Hepatocyte (in vitro differentiated cells): ENCODE measurements around the gene RUFY3. TPM values are rescaled to one million over a fixed set of nuclear protein-coding genes. Genes with fewer than 3 reads are reported as not detected.

Experiments used
- DNase-seq: peaks from one replicate; pipeline ENCODE4 v3.0.0-alpha.2; 2016; ENCODE audit warnings: low spot score
- H2AFZ ChIP-seq: fragments of 200-600 bp; sonication (generic); 2 replicates; pipeline ENCODE4 v1.6.0; 2016; ENCODE audit warnings: antibody characterized with exemption, mild to moderate bottlenecking
- H3K27ac ChIP-seq: fragments of 200-600 bp; sonication (generic); 2 replicates; pipeline ENCODE4 v1.5.1; 2016; ENCODE audit warnings: mild to moderate bottlenecking
- H3K27me3 ChIP-seq: fragments of 200-600 bp; sonication (generic); 2 replicates; pipeline ENCODE4 v1.6.1; 2016
- H3K36me3 ChIP-seq: fragments of 200-600 bp; sonication (generic); replicated peaks from 2 replicates; pipeline ENCODE4 v1.5.1; 2016; ENCODE audit warnings: low read depth; ENCODE audit not compliant: insufficient read depth
- H3K4me1 ChIP-seq: fragments of 200-600 bp; sonication (generic); 2 replicates; pipeline ENCODE4 v1.5.1; 2016; ENCODE audit warnings: mild to moderate bottlenecking, moderate library complexity; ENCODE audit not compliant: insufficient read depth
- H3K4me2 ChIP-seq: fragments of 200-600 bp; sonication (generic); 2 replicates; pipeline ENCODE4 v1.6.0; 2016
- H3K4me3 ChIP-seq: fragments of 200-600 bp; sonication (generic); 2 replicates; pipeline ENCODE4 v1.5.1; 2016; ENCODE audit warnings: mild to moderate bottlenecking
- H3K79me2 ChIP-seq: fragments of 200-600 bp; sonication (generic); 2 replicates; pipeline ENCODE4 v1.6.0; 2017; ENCODE audit warnings: mild to moderate bottlenecking
- H3K9me2 ChIP-seq: fragments of 200-600 bp; sonication (generic); replicated peaks from 2 replicates; pipeline ENCODE4 v1.6.0; 2017; ENCODE audit warnings: mild to moderate bottlenecking; ENCODE audit not compliant: insufficient read depth
- H3K9me3 ChIP-seq: fragments of 200-600 bp; sonication (generic); 2 replicates; pipeline ENCODE4 v1.5.1; 2016; ENCODE audit warnings: low read depth, mild to moderate bottlenecking
- H4K20me1 ChIP-seq: fragments of 200-600 bp; sonication (generic); 2 replicates; pipeline ENCODE4 v1.6.0; 2016; ENCODE audit warnings: mild to moderate bottlenecking; ENCODE audit not compliant: insufficient read depth, poor library complexity, severe bottlenecking
- EZH2 ChIP-seq: fragments of 200-600 bp; sonication (generic); IDR thresholded peaks from 2 replicates; pipeline ENCODE4 v1.6.1; 2016; ENCODE audit warnings: antibody characterized with exemption, mild to moderate bottlenecking, borderline replicate concordance
- EZH2phosphoT487 ChIP-seq: fragments of 200-600 bp; sonication (generic); IDR thresholded peaks from one replicate; pipeline ENCODE4 v1.6.1; 2018; ENCODE audit warnings: antibody characterized with exemption, mild to moderate bottlenecking, low read depth, moderate library complexity; ENCODE audit not compliant: unreplicated experiment, severe bottlenecking
- WGBS: methylation state at CpG from one replicate; pipeline ENCODE4 v1.1.6; 2016; ENCODE audit warnings: low lambda C conversion rate; ENCODE audit errors: missing lambda C conversion rate; 5-methylcytosine and 5-hydroxymethylcytosine counted together
- polyA plus RNA-seq: library from polyadenylated mRNA; unstranded; fragments of >200 nt; fragmentation: Nextera tagmentation; extraction: Ambion mirVana; gene quantifications from 2 replicates; pipeline ENCODE4 v1.2.1, GENCODE V29; 2016
- total RNA-seq: library from RNA; depleted of rRNA; stranded (reverse); fragments of >200 nt; gene quantifications from 2 replicates; pipeline ENCODE4 v1.2.3, GENCODE V29; 2014
- TF ChIP-seq, protein P1 (sequence below): fragments of 200-600 bp; sonication (generic); IDR thresholded peaks from 2 replicates; pipeline ENCODE4 v1.5.1; 2016; ENCODE audit warnings: antibody characterized with exemption, mild to moderate bottlenecking; ENCODE audit not compliant: poor library complexity

The RUFY3 gene
- total and polyA plus RNA-seq, 2 experiments from 2014 or later: 22.2 to 40.1 TPM

DNA sequence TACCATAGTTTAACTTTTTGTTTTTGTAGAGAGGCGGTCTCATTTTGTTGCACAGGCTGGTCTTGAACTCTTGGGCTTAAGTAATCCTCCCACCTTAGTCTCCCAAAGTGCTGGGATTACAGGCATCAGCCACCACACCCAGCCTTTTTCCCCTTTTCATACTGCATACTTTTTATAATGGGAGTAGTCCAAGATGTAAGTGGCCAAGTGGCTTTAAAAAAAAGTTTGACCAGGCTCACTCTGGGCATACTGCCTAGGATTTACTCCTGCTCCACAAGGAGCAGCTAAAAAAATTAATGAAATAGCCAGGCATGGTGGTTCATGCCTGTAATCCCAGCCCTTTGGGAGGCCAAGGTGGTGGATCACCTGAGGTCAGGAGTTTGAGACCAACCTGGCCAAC lies 111.9 kb downstream of the RUFY3 start:
- H4K20me1 ChIP-seq: peaks cover 56% of the 10 kb centered on the region
- peaks cover 7% of the 10 kb centered on the region for H3K4me1 ChIP-seq
- no peaks in the 10 kb centered on the region for H3K9me2 ChIP-seq
- no peaks in the 10 kb centered on the region for H3K27me3 ChIP-seq
- no peak for DNase-seq
- no peak overlapping the region for H3K4me3 ChIP-seq
- H3K36me3 ChIP-seq: peaks cover 4% of the 10 kb centered on the region
- WGBS: 100% methylated on average over 1 of the region's 1 CpG
- peaks cover 79% of the 10 kb centered on the region for H3K79me2 ChIP-seq
- H2AFZ ChIP-seq: no peak overlapping the region
- no peak for TF ChIP-seq EZH2
- TF ChIP-seq EZH2phosphoT487: no peak
- TF ChIP-seq, protein P1, sequence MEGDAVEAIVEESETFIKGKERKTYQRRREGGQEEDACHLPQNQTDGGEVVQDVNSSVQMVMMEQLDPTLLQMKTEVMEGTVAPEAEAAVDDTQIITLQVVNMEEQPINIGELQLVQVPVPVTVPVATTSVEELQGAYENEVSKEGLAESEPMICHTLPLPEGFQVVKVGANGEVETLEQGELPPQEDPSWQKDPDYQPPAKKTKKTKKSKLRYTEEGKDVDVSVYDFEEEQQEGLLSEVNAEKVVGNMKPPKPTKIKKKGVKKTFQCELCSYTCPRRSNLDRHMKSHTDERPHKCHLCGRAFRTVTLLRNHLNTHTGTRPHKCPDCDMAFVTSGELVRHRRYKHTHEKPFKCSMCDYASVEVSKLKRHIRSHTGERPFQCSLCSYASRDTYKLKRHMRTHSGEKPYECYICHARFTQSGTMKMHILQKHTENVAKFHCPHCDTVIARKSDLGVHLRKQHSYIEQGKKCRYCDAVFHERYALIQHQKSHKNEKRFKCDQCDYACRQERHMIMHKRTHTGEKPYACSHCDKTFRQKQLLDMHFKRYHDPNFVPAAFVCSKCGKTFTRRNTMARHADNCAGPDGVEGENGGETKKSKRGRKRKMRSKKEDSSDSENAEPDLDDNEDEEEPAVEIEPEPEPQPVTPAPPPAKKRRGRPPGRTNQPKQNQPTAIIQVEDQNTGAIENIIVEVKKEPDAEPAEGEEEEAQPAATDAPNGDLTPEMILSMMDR: no peak
- no peaks in the 10 kb centered on the region for H3K9me3 ChIP-seq
- H3K27ac ChIP-seq: no peak overlapping the region
- no peak overlapping the region for H3K4me2 ChIP-seq

DNA sequence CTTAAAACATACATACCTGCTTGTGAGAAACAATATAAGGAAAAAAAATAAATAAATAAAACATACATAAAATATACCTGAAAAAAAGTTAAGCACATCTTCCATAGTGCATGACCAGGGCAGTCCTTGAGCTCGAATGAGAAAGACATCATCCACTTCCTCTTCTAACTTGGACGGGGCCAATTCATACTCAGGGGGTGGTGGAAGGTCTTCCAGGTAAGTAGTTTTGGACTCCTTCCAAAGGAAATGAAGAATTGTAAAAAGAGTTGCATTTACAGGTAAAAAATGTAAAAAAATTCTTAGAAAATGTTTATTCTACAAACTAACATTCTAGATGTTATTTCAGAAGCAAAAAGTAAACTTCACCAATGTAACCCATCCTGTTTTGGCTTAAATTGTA lies 114.3 kb downstream of the RUFY3 start:
- DNase-seq: no peak
- TF ChIP-seq EZH2 (no peak), EZH2phosphoT487 (no peak)
- TF ChIP-seq, protein P1: no peak

DNA sequence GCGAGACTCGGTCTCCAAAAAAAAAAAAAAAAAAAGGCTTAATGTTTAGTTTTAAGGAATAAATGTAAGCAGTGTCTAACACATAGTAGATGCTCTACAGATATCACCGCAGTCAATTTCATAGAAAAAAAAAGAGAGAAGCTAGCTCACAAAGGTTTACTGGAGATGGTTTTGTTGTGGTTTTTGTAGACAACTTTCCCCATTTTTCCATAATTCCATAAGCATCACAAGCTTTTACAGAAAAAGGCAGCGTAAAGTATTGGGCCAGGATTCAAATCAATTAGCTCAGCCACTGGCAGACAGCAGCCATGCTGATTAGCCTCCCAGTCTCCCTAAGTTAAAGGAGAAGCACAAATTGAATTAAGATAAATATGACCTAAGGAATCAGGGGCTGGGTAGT lies 116.4 kb downstream of the RUFY3 start:
- peak overlapping the region; percentile 98 for H3K4me2 ChIP-seq
- peak overlapping the region; percentile 84 for H2AFZ ChIP-seq
- no peaks in the 10 kb centered on the region for H3K9me2 ChIP-seq
- H3K9me3 ChIP-seq: no peaks in the 10 kb centered on the region
- no peaks in the 10 kb centered on the region for H3K36me3 ChIP-seq
- WGBS: 2% methylated on average over 2 of the region's 4 CpGs
- no peaks in the 10 kb centered on the region for H3K27me3 ChIP-seq
- peak overlapping the region; percentile 95 for H3K27ac ChIP-seq
- TF ChIP-seq, protein P1: no peak
- TF ChIP-seq EZH2phosphoT487: no peak
- no peak for TF ChIP-seq EZH2
- H4K20me1 ChIP-seq: peaks cover 47% of the 10 kb centered on the region
- peaks cover 7% of the 10 kb centered on the region for H3K4me1 ChIP-seq
- DNase-seq: no peak
- peak overlapping the region; percentile 91 for H3K4me3 ChIP-seq
- H3K79me2 ChIP-seq: peaks cover 57% of the 10 kb centered on the region

More for the DNA sequence above, 114.3 kb downstream of the RUFY3 start:
- H3K79me2 ChIP-seq: peaks cover 75% of the 10 kb centered on the region
- H3K9me2 ChIP-seq: no peaks in the 10 kb centered on the region
- H3K4me2 ChIP-seq: peak overlapping the region; percentile 98
- no peak overlapping the region for H3K27ac ChIP-seq
- peaks cover 7% of the 10 kb centered on the region for H3K4me1 ChIP-seq
- H3K9me3 ChIP-seq: no peaks in the 10 kb centered on the region
- peaks cover 4% of the 10 kb centered on the region for H3K36me3 ChIP-seq
- H3K27me3 ChIP-seq: no peaks in the 10 kb centered on the region
- H3K4me3 ChIP-seq: no peak overlapping the region
- peaks cover 59% of the 10 kb centered on the region for H4K20me1 ChIP-seq
- WGBS: 93% methylated on average over 2 of the region's 2 CpGs
- no peak overlapping the region for H2AFZ ChIP-seq
